Caco-2 (cell line): ENCODE measurements around the gene RELB. TPM values are rescaled to one million over a fixed set of nuclear protein-coding genes. Genes with fewer than 3 reads are reported as not detected.

Source experiments
- BruUV-seq: library from RNA; stranded (reverse); fragments of 400-500 nt; replicated peaks from 2 replicates; lab custom pipeline; 2021; lab: Mats Ljungman, UMichigan
- CTCF ChIA-PET: fragments of 300-600 bp; sonication (Branson Sonifier 250); formaldehyde crosslinking; loops from one replicate; lab custom pipeline; 2022; ENCODE audit warnings: antibody characterized with exemption; lab: Charles Lee
- POLR2A ChIA-PET: fragments of 300-600 bp; sonication (Branson Sonifier 250); formaldehyde crosslinking; loops from one replicate; lab custom pipeline; 2022; ENCODE audit warnings: antibody characterized with exemption; lab: Charles Lee
- DNase-seq, 2 experiments: peaks; one replicate each; pipeline versions ENCODE4 v3.0.0 to v3.0.0-alpha.2; 2020 to 2022
- H3K27me3 ChIP-seq: replicated peaks from 2 replicates; pipeline ENCODE4 v1.6.0; 2011; ENCODE audit warnings: low read length; ENCODE audit not compliant: control insufficient read depth, insufficient read depth
- H3K36me3 ChIP-seq: 2 replicates; pipeline ENCODE4 v1.5.1; 2011; ENCODE audit warnings: low read length; ENCODE audit not compliant: control insufficient read depth, insufficient read depth
- H3K4me1 ChIP-seq: fragments of 250-450 bp; sonication (Bioruptor Pico); 2 replicates; pipeline ENCODE4 v1.5.1; 2020; ENCODE audit warnings: mild to moderate bottlenecking
- H3K4me3 ChIP-seq: 2 replicates; pipeline ENCODE4 v1.5.1; 2011; ENCODE audit warnings: low read depth, mild to moderate bottlenecking, control low read depth, low read length
- H3K9me3 ChIP-seq: fragments of 250-450 bp; sonication (Bioruptor Pico); 2 replicates; pipeline ENCODE4 v1.5.1; 2020; ENCODE audit warnings: mild to moderate bottlenecking, moderate library complexity
- H3K27ac Mint-ChIP-seq: one replicate; pipeline ENCODE4 v1.8.0; 2022; ENCODE audit warnings: mixed read lengths; ENCODE audit not compliant: unreplicated experiment
- H3K27me3 Mint-ChIP-seq: one replicate; pipeline ENCODE4 v1.8.0; 2022; ENCODE audit warnings: mixed read lengths; ENCODE audit not compliant: insufficient read depth, unreplicated experiment
- H3K36me3 Mint-ChIP-seq: one replicate; pipeline ENCODE4 v1.8.0; 2022; ENCODE audit warnings: mild to moderate bottlenecking, mixed read lengths; ENCODE audit not compliant: insufficient read depth, unreplicated experiment
- H3K4me1 Mint-ChIP-seq: one replicate; pipeline ENCODE4 v1.8.0; 2022; ENCODE audit warnings: low read depth, mixed read lengths; ENCODE audit not compliant: unreplicated experiment
- H3K4me3 Mint-ChIP-seq: one replicate; pipeline ENCODE4 v1.8.0; 2022; ENCODE audit warnings: mild to moderate bottlenecking, moderate library complexity, mixed read lengths; ENCODE audit not compliant: unreplicated experiment
- H3K9me3 Mint-ChIP-seq: one replicate; pipeline ENCODE4 v1.8.0; 2022; ENCODE audit warnings: mixed read lengths; ENCODE audit not compliant: unreplicated experiment
- intact Hi-C: fragments of 100-400 bp; cut with micrococcal nuclease; formaldehyde crosslinking; loops from one replicate; pipeline ENCODE4 v1.10.0; 2022; ENCODE audit not compliant: unreplicated experiment
- total RNA-seq: library from RNA; stranded (reverse); gene quantifications from 2 replicates; pipeline ENCODE4 v1.2.3, GENCODE V29; 2022
- TF ChIP-seq, protein P1 (sequence below), 2 experiments: fragments of 200-600 bp in 1 of 2; IDR thresholded peaks; 1 replicate in 1 of 2; 2 replicates in 1 of 2; pipeline versions ENCODE4 v1.5.1 to v1.8.0; 2011 to 2022; ENCODE audit warnings: antibody characterized with exemption in 1 of 2, control low read depth in 1 of 2, inconsistent platforms in 1 of 2, low read depth in 1 of 2, low read length in 1 of 2, mild to moderate bottlenecking in 1 of 2, moderate library complexity in 1 of 2; ENCODE audit not compliant: insufficient read depth in 1 of 2, severe bottlenecking in 1 of 2, unreplicated experiment in 1 of 2

Gene RELB
- total RNA-seq, 1 experiment from 2014 or later = 6.3 TPM

DNA sequence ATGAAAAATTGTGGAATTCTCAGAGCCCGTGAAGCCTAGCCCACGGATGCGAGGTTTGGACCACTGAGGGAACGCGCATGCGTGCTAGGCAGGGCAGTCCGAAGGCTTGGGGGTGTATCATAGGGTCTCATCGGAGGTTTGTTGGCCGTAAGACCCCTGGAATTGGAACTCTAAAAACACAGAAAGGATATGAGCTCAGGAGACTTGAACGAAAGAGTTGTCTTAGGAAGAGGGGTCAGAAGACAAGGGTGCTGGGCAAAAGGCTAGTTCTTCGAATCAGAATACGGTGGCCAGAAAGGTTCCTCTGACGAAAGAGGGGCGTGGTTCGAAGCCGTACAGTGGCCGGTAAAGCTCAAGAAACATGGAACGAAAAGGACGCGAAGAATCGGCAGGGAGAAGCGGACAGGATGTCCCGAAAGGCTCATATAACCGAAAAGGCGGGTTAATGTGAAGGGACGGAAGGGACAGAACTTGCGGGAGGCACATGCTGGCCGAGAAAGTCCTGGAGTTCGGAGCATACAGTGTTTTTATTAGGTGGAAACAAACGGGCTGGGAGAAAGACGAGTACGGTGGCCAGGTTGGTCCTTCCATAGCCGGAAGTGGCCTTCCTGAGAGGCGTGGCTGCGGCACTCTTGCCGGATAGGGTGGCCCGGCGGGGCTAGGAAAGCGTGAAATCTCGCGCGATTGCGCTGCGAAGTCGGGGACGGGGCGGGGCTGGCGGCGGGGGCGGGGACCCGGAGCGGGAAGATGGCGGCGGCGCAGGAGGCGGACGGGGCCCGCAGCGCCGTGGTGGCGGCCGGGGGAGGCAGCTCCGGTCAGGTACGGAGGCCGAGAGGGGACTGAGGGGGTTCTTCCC lies 46.4 kb upstream of the RELB start, which contains the start of gene CLPTM1:
TSS of gene CLPTM1 (plus strand) at position 732 of the 856 bp plus-strand sequence. CDS start at position 748, 16 bp downstream.
- no peaks in the 10 kb centered on the region for H3K27me3 Mint-ChIP-seq
- H3K4me1 Mint-ChIP-seq = peaks cover 16% of the 10 kb centered on the region
- H3K4me3 Mint-ChIP-seq = peak within 1 kb of the TSS; percentile 99
- BruUV-seq = TSS peak; percentile 95
- peak; percentile 97 to 98 for DNase-seq
- Histone ChIP-seq H3K4me3 (peak within 1 kb of the TSS; percentile 93), H3K9me3 (no peaks in the 10 kb centered on the region), H3K36me3 (no peaks in the 10 kb centered on the region; the same call in 1 of the 2 replicates), H3K4me1 (peaks cover 13% of the 10 kb centered on the region), H3K27me3 (no peaks in the 10 kb centered on the region)
- intact Hi-C loops = loop anchor here (1.0 to 5.0 kb wide), 3 partner anchors 48 to 108 kb away; partner anchors contain the start of gene NECTIN2
- POLR2A ChIA-PET = interaction anchor here (0.6 to 1.0 kb wide), 8 partner anchors 20 to 343 kb away, joined by 3 to 35 read pairs (median 3); partner anchors contain the start of gene CLASRP
- peak within 1 kb of the TSS; percentile 98 for H3K27ac Mint-ChIP-seq
- TF ChIP-seq, protein P1, sequence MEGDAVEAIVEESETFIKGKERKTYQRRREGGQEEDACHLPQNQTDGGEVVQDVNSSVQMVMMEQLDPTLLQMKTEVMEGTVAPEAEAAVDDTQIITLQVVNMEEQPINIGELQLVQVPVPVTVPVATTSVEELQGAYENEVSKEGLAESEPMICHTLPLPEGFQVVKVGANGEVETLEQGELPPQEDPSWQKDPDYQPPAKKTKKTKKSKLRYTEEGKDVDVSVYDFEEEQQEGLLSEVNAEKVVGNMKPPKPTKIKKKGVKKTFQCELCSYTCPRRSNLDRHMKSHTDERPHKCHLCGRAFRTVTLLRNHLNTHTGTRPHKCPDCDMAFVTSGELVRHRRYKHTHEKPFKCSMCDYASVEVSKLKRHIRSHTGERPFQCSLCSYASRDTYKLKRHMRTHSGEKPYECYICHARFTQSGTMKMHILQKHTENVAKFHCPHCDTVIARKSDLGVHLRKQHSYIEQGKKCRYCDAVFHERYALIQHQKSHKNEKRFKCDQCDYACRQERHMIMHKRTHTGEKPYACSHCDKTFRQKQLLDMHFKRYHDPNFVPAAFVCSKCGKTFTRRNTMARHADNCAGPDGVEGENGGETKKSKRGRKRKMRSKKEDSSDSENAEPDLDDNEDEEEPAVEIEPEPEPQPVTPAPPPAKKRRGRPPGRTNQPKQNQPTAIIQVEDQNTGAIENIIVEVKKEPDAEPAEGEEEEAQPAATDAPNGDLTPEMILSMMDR (IDR thresholded peaks at IDR 0.05; ENCODE audit: insufficient read depth in 1 of 2, low read depth in 1 of 2, low read length in 1 of 2, severe bottlenecking in 1 of 2, unreplicated experiment in 1 of 2) = no peak
- CTCF ChIA-PET = interaction anchor here (1.0 kb wide), 2 partner anchors 49 to 51 kb away, joined by 3 read pairs; partner anchors contain the start of gene APOE
- peaks cover 23% of the 10 kb centered on the region for H3K36me3 Mint-ChIP-seq
- H3K9me3 Mint-ChIP-seq = no peaks in the 10 kb centered on the region

DNA sequence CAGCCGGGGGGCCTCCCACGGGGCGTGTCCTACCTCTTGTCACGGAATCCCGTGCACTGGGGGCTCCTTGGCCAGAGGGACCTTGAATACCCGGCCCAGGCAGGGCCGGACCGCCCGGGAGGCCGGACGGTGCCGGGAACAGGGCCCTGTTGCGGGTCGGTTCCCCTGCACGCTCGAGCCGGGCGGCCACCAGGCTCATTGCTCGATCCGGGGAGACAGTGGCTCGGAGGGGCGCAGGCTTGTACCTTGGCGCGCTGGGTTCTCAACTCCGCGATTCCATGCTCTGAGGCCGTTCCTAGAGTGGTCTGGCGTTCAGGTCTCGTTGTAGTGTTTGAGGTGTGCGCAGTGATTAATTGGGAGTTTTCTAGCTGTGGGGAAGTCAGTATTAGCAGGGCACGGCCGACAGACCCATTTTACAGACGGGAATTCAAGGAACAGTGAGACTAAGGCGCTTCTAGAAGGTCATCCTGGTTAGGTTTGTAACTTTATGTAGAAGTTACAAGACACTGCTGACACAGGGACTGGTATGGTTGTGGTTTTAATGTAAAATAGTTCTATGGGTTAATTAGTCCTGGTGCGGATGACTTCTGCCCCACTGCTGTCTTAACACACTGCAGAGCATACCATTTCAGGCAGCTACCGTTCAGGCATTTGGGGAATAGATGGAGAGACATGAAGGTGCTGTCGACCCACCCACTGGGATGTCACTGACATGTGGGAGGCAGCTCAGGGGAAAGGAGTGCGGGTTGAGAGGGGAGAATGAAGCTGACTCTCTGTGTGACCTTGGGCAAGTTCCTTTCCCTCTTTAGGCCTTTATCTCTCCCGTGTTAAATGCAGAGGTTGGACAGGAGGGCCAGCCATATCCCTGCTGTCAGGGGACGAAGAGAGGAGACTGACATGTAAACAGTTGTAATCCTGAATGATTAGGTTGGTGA lies 45.5 kb upstream of the RELB start:
- TSS peak; percentile 43 for BruUV-seq
- H3K36me3 Mint-ChIP-seq = peaks cover 28% of the 10 kb centered on the region
- Histone ChIP-seq H3K27me3 (no peaks in the 10 kb centered on the region), H3K4me1 (peaks cover 13% of the 10 kb centered on the region), H3K9me3 (no peaks in the 10 kb centered on the region), H3K36me3 (peaks cover 2% of the 10 kb centered on the region; the same call in 1 of the 2 replicates), H3K4me3 (peak overlapping the region; percentile 93)
- ChIA-PET POLR2A (interaction anchor here (0.6 kb wide), 1 partner anchor 110 kb away, joined by 3 read pairs; no protein-coding TSS in a partner anchor), CTCF (interaction anchor here (1.1 kb wide), 1 partner anchor 50 kb away, joined by 4 read pairs; the partner anchor contains the start of gene APOE)
- peak overlapping the region; percentile 99 for H3K4me3 Mint-ChIP-seq
- TF ChIP-seq, protein P1 (IDR thresholded peaks at IDR 0.05; ENCODE audit: insufficient read depth in 1 of 2, low read depth in 1 of 2, low read length in 1 of 2, severe bottlenecking in 1 of 2, unreplicated experiment in 1 of 2) = no peak
- H3K4me1 Mint-ChIP-seq = peaks cover 16% of the 10 kb centered on the region
- H3K27me3 Mint-ChIP-seq = no peaks in the 10 kb centered on the region
- peak overlapping the region; percentile 98 for H3K27ac Mint-ChIP-seq
- no peak for DNase-seq
- intact Hi-C loops = loop anchor here (1.0 to 2.0 kb wide), 2 partner anchors 47 to 104 kb away; no protein-coding TSS in a partner anchor
- no peaks in the 10 kb centered on the region for H3K9me3 Mint-ChIP-seq
